ENCODE measurements around the gene SDHB. TPM values are rescaled to one million over a fixed set of nuclear protein-coding genes. Genes with fewer than 3 reads are reported as not detected.

Gene SDHB
- total RNA-seq, 6 experiments from 2014 or later, result 112 to 128 (median 116) TPM

DNA sequence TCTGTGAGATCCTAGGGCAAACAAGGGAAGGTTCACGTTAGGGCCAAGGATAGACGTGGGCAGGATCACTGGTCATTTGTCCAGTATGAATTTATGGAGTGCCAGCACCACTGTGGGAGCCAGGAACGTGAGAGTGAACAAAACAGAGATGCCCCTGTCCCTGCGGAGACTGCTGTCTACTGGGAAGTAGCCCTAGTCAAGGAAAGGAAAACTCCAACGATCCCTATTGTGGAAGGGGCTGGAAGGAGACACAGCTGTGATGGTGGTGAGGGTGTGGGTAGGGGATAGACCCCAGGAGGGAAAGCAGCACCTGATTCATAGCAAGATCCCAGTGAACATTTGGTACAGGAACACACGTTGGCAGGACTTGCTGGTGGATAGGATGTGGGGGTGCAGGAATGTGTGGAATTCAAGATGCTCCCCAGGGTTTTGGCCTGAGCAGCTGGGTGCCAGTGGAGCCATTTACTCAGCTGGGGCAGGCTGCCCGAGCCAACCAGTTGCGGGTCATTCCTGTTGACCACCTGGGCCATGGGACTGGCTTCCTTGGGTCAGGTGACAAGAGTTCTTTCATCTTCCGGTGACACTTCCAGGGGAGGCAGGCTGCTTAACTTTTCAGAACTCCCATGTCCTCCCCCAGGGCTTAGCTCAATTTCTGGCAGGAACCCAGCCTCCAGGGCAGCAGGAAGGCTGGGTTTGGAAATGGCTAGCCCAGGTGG lies 40.9 kb downstream of the SDHB start:
- peaks cover 35% of the 10 kb centered on the region for H3K4me1 Mint-ChIP-seq (ENCODE audit: low read depth)

DNA sequence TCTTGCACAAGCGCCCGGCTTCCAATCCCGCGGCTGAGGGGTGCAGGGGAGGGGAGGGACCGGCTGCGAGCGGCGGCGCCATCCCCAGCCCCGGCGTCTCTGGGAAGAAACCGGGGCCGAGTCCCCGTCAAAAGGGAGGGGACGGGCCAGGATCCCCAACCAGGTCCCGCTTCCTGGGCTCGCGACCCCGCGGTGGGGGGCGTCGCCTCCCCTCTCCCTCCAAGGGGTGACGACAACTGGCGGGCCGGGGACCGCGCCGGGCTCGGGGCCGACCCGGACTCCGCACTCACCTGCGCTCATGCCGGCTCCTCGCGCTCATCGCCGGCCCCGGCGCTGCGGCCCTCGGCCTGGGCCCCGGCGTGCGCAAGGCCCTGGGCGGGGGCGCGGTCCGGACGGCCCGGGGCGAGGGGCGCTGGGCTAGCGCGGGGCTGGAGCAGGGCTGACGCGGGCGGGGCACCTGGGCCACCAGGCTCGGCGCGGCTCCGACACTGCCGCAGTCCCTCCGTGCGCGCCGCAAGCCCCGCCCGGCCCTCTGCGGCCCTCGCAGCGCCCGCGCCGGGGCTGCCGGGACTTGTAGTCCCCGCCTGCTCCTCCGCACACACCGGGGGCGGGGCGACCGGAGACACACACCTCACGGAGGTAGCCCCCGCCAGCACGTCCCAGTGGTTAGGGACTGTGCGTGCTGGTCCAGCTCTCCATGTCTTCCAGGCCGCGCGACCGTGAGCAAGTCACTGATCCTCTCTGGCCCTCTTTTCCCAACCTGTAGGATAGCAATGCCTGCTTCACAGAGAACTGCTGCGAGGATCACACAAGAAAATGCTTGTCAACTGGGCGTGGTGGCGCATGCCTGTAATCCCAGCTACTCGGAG lies 42.2 kb downstream of the SDHB start, which contains the start of gene ATP13A2:
Gene ATP13A2 (minus strand): TSS at position 490 of the 869 bp plus-strand sequence. CDS start 190 bp downstream, at position 300.
- TF ChIP-seq, protein P1, sequence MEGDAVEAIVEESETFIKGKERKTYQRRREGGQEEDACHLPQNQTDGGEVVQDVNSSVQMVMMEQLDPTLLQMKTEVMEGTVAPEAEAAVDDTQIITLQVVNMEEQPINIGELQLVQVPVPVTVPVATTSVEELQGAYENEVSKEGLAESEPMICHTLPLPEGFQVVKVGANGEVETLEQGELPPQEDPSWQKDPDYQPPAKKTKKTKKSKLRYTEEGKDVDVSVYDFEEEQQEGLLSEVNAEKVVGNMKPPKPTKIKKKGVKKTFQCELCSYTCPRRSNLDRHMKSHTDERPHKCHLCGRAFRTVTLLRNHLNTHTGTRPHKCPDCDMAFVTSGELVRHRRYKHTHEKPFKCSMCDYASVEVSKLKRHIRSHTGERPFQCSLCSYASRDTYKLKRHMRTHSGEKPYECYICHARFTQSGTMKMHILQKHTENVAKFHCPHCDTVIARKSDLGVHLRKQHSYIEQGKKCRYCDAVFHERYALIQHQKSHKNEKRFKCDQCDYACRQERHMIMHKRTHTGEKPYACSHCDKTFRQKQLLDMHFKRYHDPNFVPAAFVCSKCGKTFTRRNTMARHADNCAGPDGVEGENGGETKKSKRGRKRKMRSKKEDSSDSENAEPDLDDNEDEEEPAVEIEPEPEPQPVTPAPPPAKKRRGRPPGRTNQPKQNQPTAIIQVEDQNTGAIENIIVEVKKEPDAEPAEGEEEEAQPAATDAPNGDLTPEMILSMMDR (IDR thresholded peaks at IDR 0.05), result no peak
- H3K36me3 Mint-ChIP-seq (ENCODE audit: low read depth), result no peaks in the 10 kb centered on the region
- no peak within 1 kb of the TSS for H3K27ac Mint-ChIP-seq
- peaks cover 8% of the 10 kb centered on the region for H3K27me3 Mint-ChIP-seq (ENCODE audit: insufficient read depth)
- peak; percentile 28 for DNase-seq
- H3K9me3 Mint-ChIP-seq, result no peaks in the 10 kb centered on the region
- H3K4me1 Mint-ChIP-seq (ENCODE audit: low read depth), result peaks cover 35% of the 10 kb centered on the region
- H3K4me3 Mint-ChIP-seq, result peak within 1 kb of the TSS; percentile 88

More for the DNA sequence above, 40.9 kb downstream of the SDHB start:
- H3K4me3 Mint-ChIP-seq, result no peak overlapping the region
- TF ChIP-seq, protein P1 (IDR thresholded peaks at IDR 0.05), result no peak
- no peak overlapping the region for H3K27ac Mint-ChIP-seq
- H3K36me3 Mint-ChIP-seq (ENCODE audit: low read depth), result no peaks in the 10 kb centered on the region
- H3K9me3 Mint-ChIP-seq, result no peaks in the 10 kb centered on the region
- H3K27me3 Mint-ChIP-seq (ENCODE audit: insufficient read depth), result peaks cover 8% of the 10 kb centered on the region
- DNase-seq, result no peak

DNA sequence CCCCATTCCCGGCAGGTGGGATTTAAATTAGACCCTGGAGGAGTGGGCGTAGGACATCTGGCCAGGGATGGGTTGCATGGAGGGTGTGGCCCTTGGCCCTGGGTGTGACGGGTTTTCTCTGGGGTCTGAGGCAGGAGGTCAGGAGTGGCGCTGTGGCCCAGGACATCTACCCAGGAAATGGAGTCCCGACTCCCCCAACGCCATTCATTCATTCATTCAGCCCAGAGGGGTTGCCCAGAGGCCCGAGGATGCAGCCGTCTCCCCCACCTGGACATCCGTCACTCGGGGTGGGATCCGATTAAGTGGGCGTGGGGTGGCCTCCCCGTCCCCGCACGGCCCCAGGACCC lies 42.8 kb downstream of the SDHB start:
- Mint-ChIP-seq H3K4me3 (peak overlapping the region; percentile 87), H3K4me1 (ENCODE audit: low read depth) (peaks cover 29% of the 10 kb centered on the region), H3K27me3 (ENCODE audit: insufficient read depth) (peaks cover 8% of the 10 kb centered on the region), H3K27ac (no peak overlapping the region), H3K36me3 (ENCODE audit: low read depth) (no peaks in the 10 kb centered on the region), H3K9me3 (no peaks in the 10 kb centered on the region)
- DNase-seq, result no peak
- TF ChIP-seq, protein P1 (IDR thresholded peaks at IDR 0.05), result no peak

DNA sequence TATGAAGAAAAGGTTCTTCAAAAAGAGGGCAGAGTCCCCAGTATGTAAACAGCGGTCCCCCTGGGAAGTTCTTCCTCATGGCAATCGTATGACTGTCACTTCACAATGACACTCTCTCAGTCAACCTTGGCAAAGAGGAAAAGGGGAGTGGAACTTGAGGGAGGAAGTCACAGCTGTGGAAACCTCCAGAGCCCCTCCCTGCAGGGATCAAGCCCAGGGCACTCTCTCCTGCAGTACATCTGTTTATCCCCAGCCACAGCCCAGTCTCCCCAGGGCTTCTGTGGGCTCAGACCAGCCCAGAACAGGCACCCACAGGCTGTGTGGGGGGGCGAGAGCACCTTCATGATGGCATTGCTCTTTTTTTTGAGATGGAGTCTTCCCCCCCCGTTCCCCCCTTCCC lies 44.1 kb downstream of the SDHB start:
- TF ChIP-seq, protein P1 (IDR thresholded peaks at IDR 0.05), result no peak
- no peak overlapping the region for H3K27ac Mint-ChIP-seq
- H3K27me3 Mint-ChIP-seq (ENCODE audit: insufficient read depth), result peaks cover 8% of the 10 kb centered on the region
- H3K9me3 Mint-ChIP-seq, result no peaks in the 10 kb centered on the region
- no peaks in the 10 kb centered on the region for H3K36me3 Mint-ChIP-seq (ENCODE audit: low read depth)
- H3K4me3 Mint-ChIP-seq, result no peak overlapping the region
- peaks cover 25% of the 10 kb centered on the region for H3K4me1 Mint-ChIP-seq (ENCODE audit: low read depth)
- no peak for DNase-seq

DNA sequence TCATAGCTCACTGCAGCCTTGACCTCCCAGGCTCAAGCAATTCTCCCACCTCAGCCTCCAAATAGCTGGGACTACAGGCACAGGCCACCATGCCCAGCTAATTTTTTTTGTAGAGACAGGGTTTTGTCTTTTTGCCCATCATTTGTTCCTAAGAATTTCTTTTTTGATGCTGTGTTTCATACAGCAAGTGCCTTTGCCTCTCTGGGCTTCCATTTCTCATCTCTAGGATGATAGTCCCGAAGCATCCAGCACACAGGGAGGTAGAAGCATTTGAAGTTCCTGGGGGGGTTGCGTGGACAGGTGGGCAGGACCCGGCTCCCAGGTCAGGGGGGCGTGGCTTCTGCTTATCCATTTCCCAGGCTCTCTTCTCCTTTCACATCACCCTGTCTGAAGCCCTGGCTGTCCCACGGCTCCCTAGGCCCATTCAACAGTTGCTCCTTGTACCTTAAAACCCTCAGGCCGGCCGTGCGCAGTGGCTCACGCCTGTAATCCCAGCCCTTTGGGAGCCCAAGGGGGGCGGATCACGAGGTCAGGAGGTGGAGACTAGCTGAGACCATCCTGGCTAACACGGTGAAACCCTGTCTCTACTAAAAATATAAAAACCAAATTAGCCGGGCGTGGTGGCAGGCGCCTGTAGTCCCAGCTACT lies 45.5 kb downstream of the SDHB start:
- no peak for DNase-seq
- Mint-ChIP-seq H3K9me3 (no peaks in the 10 kb centered on the region), H3K27ac (no peak overlapping the region), H3K4me1 (ENCODE audit: low read depth) (peaks cover 35% of the 10 kb centered on the region), H3K4me3 (no peak overlapping the region), H3K27me3 (ENCODE audit: insufficient read depth) (peaks cover 7% of the 10 kb centered on the region), H3K36me3 (ENCODE audit: low read depth) (peaks cover 9% of the 10 kb centered on the region)
- TF ChIP-seq, protein P1 (IDR thresholded peaks at IDR 0.05), result no peak

Measured in HFFc6 (cell line).